Astrocyte of the cerebellum (primary cell): Measurements from ENCODE around the gene RHNO1.

Experiments used
- DNase-seq: peaks from one replicate; pipeline ENCODE4 v3.0.0-alpha.2; 2011; ENCODE audit warnings: low read depth
- H3K4me3 ChIP-seq: 2 replicates; pipeline ENCODE4 v1.5.1; 2011; ENCODE audit warnings: mild to moderate bottlenecking, low read depth, low read length, moderate library complexity
- in situ Hi-C: cut with HindIII; loops from 2 replicates; pipeline ENCODE4 v1.10.0; 2017; ENCODE audit warnings: low sequenced_read_pairs
- TF ChIP-seq, protein P1 (sequence below): IDR thresholded peaks from 2 replicates; pipeline ENCODE4 v1.5.1; 2012; ENCODE audit warnings: low read length, low read depth, moderate library complexity, mild to moderate bottlenecking; ENCODE audit errors: missing control alignments

The RHNO1 gene

GRCh38 chr12:2936301-2936700 is 59.3 kb downstream of the RHNO1 start:
- DNase-seq: no peak
- H3K4me3 ChIP-seq: no peak overlapping the region
- TF ChIP-seq, protein P1, sequence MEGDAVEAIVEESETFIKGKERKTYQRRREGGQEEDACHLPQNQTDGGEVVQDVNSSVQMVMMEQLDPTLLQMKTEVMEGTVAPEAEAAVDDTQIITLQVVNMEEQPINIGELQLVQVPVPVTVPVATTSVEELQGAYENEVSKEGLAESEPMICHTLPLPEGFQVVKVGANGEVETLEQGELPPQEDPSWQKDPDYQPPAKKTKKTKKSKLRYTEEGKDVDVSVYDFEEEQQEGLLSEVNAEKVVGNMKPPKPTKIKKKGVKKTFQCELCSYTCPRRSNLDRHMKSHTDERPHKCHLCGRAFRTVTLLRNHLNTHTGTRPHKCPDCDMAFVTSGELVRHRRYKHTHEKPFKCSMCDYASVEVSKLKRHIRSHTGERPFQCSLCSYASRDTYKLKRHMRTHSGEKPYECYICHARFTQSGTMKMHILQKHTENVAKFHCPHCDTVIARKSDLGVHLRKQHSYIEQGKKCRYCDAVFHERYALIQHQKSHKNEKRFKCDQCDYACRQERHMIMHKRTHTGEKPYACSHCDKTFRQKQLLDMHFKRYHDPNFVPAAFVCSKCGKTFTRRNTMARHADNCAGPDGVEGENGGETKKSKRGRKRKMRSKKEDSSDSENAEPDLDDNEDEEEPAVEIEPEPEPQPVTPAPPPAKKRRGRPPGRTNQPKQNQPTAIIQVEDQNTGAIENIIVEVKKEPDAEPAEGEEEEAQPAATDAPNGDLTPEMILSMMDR: no peak
- in situ Hi-C loops: no loop called here

- DNase-seq: no peak
- TF ChIP-seq, protein P1: no peak
- in situ Hi-C loops: no loop called here
- H3K4me3 ChIP-seq: no peak overlapping the region
Measured at GRCh38 chr12:2937500-2937899, 60.5 kb downstream of the RHNO1 start.
